HG02870 (cell line): ENCODE data around the gene TLL1.

ENCODE experiments used
- ATAC-seq: cut with Tn5 transposase; IDR thresholded peaks from one replicate; pipeline ENCODE4 v1.9.1; 2021; ENCODE audit warnings: mild to moderate bottlenecking, moderate library complexity; ENCODE audit not compliant: unreplicated experiment

TLL1 gene

DNA sequence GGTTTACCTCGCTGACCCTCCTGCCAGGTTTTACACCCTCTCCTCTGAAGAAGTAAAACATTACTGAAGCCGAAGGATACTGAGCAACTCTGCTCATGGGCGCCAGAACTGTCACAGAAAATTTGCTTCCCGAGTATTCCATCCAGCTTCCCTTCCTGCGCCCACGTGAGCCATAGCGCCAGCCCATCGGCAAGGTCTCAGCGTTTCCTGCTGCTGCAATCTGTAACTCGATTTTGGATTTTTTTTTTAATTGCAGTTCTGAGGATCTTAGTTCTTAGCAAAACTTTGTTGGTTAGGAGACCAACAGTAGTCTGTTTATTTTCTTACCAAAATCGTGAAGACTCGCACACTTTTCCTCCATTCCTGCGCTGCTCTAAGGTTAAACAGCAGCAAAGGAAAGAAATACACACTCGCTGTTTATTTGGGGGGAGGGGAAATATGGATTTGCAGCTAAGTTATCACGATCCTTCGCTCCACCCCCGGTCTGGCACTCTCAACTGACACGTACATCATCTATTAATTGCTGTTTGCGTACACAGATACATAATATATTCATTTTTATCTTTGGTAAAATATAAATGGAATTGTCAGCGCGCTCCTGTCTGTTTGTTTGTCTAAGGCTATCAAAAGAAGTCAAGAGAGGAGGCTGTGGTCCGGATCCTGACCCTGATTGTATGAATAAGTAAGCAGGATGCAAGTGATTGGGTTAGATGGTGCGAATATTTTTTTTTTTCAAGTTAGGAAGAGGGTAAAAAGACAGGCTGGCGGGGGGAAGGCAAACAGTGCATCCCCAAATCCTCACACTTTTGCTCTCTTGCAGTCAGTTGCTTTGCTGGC is at the start of gene TLL1:
TSS of gene TLL1 (plus strand) at position 777 of the 837 bp plus-strand sequence. CDS start 668 bp downstream, outside the sequence.
- no peak for ATAC-seq

GRCh38 chr4:165826166-165826565 is 46.9 kb upstream of the TLL1 start:
- ATAC-seq: no peak

GRCh38 chr4:165827018-165827417 is 46.0 kb upstream of the TLL1 start:
- ATAC-seq: no peak

DNA sequence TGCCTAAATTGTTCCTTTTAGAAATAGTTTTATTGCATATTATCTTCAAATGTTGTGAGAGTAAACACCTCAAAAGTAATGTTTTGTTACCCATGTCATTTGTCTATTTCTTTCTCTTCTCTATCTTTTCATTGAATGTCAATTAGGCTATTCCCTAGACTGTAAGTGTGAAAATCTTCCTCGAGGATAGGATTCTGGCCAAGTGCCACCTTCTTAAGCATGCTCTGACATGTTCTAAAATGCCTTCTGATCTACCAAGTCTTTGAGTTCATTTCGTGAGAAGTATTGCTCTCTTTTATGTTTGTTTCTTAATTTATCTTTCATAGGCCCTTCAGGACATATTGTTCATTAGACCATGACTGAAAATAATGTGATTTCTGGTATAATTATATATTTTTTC is 44.1 kb upstream of the TLL1 start:
- ATAC-seq: no peak

- no peak for ATAC-seq
These were observed 38.9 kb upstream of the TLL1 start for GRCh38 chr4:165834116-165834515.

- ATAC-seq: no peak
These were observed 34.5 kb upstream of the TLL1 start for GRCh38 chr4:165838575-165838974.

DNA sequence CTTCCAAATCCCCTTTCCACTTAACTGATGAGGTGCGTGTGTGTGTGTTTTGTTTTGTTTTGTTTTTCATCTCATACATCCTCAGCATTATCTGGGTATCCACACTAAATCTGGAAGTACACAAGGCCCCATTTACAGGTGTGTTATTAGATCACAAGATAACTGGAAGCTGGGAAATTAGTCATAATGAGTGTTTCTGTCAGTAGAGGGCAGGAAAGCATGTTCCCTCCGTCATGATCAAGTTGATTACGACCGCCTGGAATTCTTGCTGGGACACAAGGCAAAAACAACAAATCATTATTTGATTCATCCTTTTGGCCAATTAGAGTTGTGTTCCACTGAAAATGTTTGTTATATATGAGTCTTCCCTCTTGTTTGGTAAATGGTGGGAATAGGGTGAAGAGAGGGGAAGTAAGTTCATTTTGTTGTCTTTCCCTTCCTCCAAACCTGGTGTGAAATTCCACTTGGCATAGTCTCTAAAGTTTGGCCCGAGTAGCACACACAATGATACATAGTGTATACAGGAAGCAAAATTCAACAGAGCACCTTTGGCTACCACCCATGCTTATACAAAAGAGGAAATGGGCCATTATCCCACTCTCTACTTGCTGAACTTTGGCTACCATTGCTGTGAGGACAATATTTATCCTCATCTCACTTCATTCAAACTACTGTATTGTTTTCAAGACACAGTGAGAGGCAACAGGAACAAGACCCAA is 33.3 kb upstream of the TLL1 start:
- ATAC-seq: no peak

DNA sequence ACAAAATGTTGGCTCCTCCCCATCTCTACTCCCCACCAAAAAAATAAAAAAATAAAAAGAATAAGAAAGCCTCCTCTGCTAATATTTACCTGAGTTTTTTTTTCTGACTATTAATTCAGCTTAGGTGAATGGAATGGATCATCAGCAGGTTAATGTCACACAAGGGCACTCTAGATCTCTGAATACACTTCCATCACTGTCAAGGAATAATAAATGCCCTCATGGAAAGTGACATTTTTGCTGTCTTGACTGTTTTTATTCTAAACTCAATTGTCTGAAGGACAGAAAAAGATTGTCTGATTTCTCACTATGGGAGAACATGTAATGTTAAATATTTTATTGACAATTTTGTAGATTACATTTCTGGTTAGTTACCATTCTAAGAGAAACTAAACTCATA is 30.4 kb upstream of the TLL1 start:
- ATAC-seq: no peak

- ATAC-seq: no peak
These were observed 28.9 kb upstream of the TLL1 start for GRCh38 chr4:165844161-165844560.

DNA sequence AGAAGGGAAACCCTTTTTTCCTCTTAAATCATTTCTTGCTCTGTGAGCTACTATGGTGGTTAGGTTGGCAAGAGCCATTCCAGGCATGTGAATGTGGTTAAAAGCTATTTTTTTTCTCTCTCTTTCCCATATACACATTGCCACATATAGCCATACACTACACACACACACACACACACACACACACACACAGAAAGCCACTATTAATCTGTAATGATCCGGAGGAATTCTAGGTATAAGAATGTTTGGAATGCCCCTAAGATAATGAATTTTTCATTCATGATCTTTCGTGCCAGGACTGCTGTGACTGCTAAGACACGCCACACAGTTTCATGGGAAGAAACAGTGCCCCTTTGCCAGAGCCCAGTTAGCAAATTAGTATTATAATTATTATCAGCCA is 21.8 kb upstream of the TLL1 start:
- ATAC-seq: no peak

DNA sequence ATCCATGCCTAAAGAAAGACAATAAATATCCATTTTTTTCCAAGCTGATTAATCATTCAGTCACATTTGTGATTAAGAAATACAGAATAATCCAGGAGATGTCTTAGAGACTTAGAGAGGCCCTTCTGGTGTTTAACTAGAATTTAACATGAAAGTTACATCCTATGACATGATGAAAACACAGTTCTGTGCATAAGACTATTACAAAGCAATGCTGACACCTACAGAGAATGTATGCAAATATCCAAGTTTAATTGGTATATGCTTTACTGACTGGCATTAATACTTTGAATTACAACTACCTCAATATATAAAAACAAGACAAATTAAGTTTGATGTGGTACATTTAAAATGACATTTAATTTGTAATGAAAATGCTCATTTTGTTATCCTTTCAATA is 17.8 kb upstream of the TLL1 start:
- no peak for ATAC-seq

DNA sequence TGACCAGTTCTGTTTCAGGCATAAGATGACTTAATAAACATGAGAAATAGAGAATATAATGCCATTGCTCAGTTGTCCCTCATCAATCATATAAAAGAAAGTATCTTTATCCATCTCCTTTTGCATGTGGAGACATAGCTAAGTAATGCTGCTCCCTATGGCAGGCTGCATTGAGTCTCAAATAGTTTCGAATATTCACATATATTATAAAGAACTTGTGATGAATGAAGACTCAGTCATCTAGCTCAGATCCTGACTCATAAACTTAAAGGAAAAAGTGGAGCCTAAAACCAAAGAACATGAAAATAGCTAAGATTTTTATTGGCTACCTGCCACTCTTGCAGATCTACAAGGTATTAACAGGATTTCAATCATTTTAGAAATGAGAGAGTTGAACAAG is 11.7 kb upstream of the TLL1 start:
- ATAC-seq: no peak

- no peak for ATAC-seq
These were observed 8.8 kb upstream of the TLL1 start for GRCh38 chr4:165864271-165864670.

- ATAC-seq: no peak
These were observed 6.9 kb upstream of the TLL1 start for GRCh38 chr4:165866019-165866650.

DNA sequence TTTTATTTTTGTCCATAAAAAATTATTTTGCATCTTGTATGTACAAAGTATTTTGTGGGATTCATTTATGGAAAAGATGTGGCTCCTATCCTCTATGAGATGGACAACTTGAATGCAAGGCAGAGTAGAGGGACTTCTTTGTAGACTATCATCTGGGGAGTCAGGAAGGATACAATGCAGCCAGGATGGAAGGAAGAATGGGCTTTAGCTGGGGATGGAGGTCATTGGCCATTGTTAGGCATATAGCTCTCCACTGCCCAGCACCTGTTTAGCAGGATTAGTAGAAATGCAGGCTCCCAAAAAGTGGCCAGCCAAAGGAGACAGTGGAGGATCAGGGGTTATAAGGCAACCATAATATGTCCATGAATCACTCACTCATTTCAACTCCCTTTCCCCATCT is 5.1 kb upstream of the TLL1 start:
- no peak for ATAC-seq

- no peak for ATAC-seq
These were observed 448 bp downstream of the TLL1 start for GRCh38 chr4:165873298-165874071.

GRCh38 chr4:165874072-165874790 is 1.2 kb downstream of the TLL1 start:
- ATAC-seq: no peak

DNA sequence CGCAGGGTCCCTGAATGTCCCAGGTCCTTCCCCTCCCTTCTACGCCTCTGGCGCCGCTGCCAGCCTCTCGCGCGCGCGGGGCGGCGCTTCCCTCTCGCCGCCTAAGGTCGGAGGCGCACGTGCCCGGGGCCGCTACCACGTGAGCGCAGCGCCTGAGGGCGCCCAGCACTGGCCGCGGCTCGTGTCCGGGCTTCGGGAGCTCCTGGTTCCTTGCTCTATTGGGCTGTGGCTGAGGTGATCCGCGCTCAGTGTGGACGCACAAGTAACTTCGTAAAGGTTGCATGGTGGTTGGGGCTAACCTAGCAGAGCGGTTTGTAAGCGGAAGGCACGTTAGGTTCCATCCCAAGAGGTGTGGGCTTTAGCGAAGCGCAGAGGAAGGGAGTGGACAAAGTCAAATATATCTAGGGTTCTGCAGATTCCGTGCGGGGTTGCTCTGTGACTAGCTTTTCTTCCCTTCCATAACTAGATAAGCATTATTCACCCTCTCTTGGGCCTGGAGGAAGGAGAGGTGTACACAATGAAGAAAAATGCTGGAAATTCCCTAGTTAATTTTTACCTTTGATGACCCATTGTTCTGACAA is 1.8 kb downstream of the TLL1 start:
- no peak for ATAC-seq

DNA sequence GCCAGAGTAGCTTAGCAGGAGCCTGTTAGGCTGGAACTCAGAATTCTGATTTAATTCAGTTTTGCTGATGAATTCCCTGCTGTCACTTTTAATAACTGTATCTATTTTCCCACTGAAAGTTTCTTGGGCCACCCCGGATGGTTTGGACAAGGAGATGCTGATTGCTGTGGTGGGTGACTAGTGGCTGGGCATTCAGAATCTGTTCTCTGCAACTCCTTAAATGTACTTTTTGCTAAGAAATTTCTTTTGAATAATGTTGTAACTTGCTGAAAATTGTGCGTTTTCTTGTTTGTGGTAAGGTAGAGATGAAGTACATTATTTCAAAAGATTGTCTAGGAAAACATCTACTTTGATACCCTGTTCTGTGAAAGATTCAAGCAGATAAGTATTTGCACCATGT is 2.4 kb downstream of the TLL1 start:
- ATAC-seq: no peak

GRCh38 chr4:165877286-165877685 is 4.2 kb downstream of the TLL1 start:
- no peak for ATAC-seq
